GM13977 (cell line): ENCODE measurements around the gene CDK6.

Source experiments
- DNase-seq: peaks from one replicate; pipeline ENCODE4 v3.0.0; 2012; ENCODE audit warnings: low spot score
- in situ Hi-C: fragments of 300-500 bp; cut with MboI; formaldehyde crosslinking; loops from one replicate; pipeline ENCODE4 v1.12.0; 2022; ENCODE audit warnings: low sequenced_read_pairs, low pct_unique_long_range_greater_than_20kb, mixed read lengths, inconsistent platforms; ENCODE audit not compliant: unreplicated experiment
- TF ChIP-seq, protein P1 (sequence below): IDR thresholded peaks from 2 replicates; pipeline ENCODE4 v1.5.1; 2012; ENCODE audit warnings: mild to moderate bottlenecking, control low read depth; ENCODE audit not compliant: insufficient read depth; ENCODE audit errors: extremely low read depth, missing control alignments

Gene CDK6

DNA sequence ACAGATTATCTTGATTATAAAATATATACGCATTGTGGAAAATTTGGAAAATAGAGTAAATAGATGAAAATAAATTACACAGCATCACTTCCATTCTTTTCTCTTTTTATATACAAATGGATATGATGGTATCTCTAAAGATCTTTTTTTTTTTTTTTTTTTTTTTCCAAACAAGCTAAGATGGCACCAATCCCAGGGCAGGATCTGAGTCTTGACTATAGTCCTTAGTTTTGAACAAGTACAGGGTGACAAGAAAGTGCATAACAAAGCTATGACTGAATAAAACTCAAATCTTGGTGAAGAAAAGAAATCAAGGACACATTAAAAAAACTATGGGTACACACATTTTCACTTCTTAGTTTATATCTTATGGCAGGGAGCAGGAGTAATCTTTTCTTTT is 203.6 kb downstream of the CDK6 start:
- in situ Hi-C loops = no loop called here
- TF ChIP-seq, protein P1, sequence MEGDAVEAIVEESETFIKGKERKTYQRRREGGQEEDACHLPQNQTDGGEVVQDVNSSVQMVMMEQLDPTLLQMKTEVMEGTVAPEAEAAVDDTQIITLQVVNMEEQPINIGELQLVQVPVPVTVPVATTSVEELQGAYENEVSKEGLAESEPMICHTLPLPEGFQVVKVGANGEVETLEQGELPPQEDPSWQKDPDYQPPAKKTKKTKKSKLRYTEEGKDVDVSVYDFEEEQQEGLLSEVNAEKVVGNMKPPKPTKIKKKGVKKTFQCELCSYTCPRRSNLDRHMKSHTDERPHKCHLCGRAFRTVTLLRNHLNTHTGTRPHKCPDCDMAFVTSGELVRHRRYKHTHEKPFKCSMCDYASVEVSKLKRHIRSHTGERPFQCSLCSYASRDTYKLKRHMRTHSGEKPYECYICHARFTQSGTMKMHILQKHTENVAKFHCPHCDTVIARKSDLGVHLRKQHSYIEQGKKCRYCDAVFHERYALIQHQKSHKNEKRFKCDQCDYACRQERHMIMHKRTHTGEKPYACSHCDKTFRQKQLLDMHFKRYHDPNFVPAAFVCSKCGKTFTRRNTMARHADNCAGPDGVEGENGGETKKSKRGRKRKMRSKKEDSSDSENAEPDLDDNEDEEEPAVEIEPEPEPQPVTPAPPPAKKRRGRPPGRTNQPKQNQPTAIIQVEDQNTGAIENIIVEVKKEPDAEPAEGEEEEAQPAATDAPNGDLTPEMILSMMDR = no peak
- DNase-seq = no peak

DNA sequence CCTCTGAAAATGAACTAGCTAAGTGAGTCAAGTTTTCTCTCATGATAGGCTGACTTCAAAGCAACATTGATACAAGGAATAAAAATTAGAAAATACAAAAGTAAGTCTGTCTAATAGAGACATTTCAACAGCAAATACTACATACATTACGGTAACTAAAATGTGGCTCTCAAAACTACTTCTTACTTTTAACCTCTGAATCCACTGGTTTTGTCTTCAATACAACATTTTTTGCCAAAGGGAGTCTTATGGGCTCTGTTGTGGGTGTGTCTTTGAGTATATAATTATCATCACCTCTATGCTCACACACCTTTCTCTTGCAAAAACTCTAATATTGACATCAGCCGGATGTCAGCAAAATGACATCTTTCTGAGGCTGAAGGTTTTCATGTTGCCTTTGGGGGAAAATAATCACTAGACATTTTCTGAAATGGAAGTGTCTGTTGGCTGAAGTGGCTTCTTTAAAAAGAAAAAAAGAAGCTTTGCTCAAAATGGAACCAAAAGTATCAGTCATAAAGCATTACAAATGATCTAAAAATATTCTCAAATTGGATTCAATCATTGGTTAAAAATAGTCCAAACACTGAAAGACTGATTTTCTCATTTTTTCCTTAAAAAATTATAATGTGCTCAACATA is 204.4 kb downstream of the CDK6 start:
- TF ChIP-seq, protein P1 = no peak
- no peak for DNase-seq
- in situ Hi-C loops = no loop called here

DNA sequence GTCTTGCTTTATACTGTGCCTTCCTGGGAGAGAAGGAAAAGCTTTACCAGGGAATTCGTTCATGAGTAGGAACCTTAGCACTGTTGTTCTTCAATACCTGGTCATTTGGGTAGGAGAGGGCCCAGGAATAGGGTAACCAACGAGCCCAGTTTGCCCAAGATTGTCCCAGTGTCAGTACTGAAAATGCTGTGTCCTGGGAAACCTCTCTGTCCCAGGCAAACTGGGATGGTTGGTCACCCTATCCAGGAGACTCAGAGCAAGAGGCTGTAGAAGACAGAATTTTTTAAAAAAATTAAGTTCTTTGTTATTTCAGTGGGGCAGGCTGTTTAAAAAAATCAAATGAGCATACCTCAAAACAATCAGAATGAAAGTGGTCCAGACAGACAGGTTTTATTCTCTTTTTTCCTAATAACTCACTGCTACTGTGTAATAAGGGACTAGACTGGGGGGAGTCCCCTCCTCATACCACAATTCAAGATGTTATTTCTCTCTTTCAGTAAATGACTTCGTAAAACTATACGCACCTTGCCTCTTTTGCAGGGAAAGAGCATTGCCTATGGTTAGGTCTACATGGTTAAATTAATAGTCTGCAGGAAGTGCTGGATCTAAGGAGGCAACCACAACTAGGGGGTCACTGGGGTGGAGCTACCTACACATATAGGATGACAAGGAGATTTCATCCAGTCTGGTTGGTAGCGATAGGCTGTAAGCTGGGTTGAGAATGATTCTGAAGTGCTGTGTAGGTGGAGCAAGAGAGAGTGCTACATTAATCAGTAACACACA is 205.1 kb downstream of the CDK6 start:
- no peak for DNase-seq
- TF ChIP-seq, protein P1 = no peak
- in situ Hi-C loops = no loop called here

DNA sequence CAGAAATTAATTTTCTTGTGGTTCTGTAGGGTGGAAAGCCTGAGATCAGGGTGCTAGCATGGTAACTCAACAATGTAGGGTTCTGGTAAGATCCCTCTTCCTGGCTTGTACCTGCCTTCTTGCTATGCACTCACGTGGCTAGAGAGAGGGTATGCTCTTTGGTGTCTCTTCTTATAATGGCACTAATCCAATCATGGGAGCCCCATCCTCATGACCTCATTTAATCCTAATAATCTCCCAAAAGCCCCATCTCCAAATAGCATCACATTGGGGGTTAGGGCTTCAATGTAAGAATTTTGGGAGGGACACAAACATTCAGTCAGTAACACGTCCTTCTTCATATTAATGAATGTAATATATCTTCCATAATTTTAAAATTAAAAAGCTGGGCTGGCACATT is 206.6 kb downstream of the CDK6 start:
- TF ChIP-seq, protein P1 = no peak
- in situ Hi-C loops = loop anchor here (10.0 kb wide), 1 partner anchor 205 kb away; the partner anchor contains the start of gene CDK6
- no peak for DNase-seq

DNA sequence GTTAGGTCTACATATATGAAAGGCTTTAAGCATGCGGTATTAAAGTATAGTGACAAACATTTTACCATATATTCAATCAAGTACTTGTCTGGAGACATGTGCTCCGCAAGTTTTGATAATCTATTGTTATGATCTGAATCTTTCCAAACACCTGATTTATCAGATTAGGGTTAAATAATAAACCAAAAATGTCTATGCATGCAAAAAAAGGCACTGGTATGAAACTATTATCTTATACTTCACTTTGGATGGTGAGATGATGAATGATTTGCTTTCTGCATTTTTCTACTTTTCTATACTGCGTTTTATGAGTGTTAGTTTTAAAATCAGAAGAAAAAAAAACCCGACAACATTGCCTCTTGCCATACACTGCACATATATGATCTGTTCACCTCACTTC is 208.4 kb downstream of the CDK6 start:
- TF ChIP-seq, protein P1 = no peak
- in situ Hi-C loops = loop anchor here (10.0 kb wide), 1 partner anchor 207 kb away; the partner anchor contains the start of gene CDK6

DNA sequence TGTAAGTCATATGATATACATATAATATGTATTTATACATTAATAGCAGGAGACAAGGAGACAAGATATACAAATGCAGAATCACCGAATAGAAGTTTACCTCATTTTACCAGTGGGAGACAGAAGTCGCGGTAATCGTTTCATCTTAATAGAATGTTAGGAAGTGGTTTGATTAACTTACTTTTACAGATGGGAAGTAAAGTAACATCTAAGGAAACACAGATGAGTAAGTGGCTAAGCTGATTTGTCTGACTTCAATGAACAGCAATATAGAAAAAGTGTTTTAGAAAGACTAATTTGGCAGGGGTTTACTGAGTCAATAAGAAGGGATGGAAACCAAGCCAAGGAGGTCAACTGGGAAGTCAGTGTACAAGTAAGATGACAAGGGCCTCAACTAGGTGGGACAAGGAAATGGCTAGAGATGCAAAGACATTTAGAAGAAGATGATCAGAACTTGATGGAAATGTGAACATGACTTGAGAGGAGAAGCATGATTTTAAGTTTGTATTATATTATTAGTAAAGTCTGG is 210.0 kb downstream of the CDK6 start:
- in situ Hi-C loops = loop anchor here (10.0 kb wide), 1 partner anchor 208 kb away; the partner anchor contains the start of gene CDK6
- TF ChIP-seq, protein P1 = no peak
- no peak for DNase-seq

More for the DNA sequence above, 208.4 kb downstream of the CDK6 start:
- DNase-seq = no peak
